B cell (primary cell): Measurements from ENCODE around the gene KLHL7. TPM values are rescaled to one million over a fixed set of nuclear protein-coding genes. Genes with fewer than 3 reads are reported as not detected.

Experiments used
- ATAC-seq: fragments of 200-7000 bp; cut with Tn5 transposase; one replicate; pipeline ENCODE4 v1.10.0; 2021; ENCODE audit warnings: low read depth, mild to moderate bottlenecking, moderate number of reproducible peaks, moderate library complexity
- CTCF ChIA-PET: fragments of 350-600 bp; sonication (Branson Sonifier 250); formaldehyde crosslinking; loops from one replicate; lab custom pipeline; 2021; ENCODE audit warnings: antibody characterized with exemption, inconsistent platforms; lab: Charles Lee
- POLR2A ChIA-PET: fragments of 350-600 bp; sonication (Branson Sonifier 250); formaldehyde crosslinking; loops from one replicate; lab custom pipeline; 2021; ENCODE audit warnings: antibody characterized with exemption; lab: Charles Lee
- DNase-seq: peaks from one replicate; pipeline ENCODE4 v3.0.0; 2013
- H2AFZ ChIP-seq: 2 replicates; pipeline ENCODE4 v1.6.1; 2012; ENCODE audit warnings: mild to moderate bottlenecking, low read depth, low read length; ENCODE audit not compliant: insufficient read depth, poor library complexity, severe bottlenecking
- H3K27ac ChIP-seq, 2 donors: 1 replicate in 1 of 2; 2 replicates in 1 of 2; pipeline ENCODE4 v1.5.1; 2012 to 2013; ENCODE audit warnings: low read length in 2 of 2, mild to moderate bottlenecking in 2 of 2, moderate library complexity in 1 of 2
- H3K27me3 ChIP-seq, 4 experiments: fragments of 200-600 bp in 1 of 4; sonication (generic) in 1 of 4; replicated peaks in 1 of 4; 1 replicate in 2 of 4; 2 replicates in 2 of 4; pipeline versions ENCODE4 v1.6.1 to v1.7.0; 2013 to 2016; ENCODE audit warnings: low read length in 3 of 4, mild to moderate bottlenecking in 2 of 4, mixed read lengths in 1 of 4, moderate library complexity in 1 of 4; ENCODE audit not compliant: insufficient read depth in 4 of 4, control insufficient read depth in 3 of 4; ENCODE audit errors: control extremely low read depth in 1 of 4
- H3K36me3 ChIP-seq, 2 experiments: replicated peaks in 1 of 2; 1 replicate in 1 of 2; 2 replicates in 1 of 2; pipeline versions ENCODE4 v1.6.1 to v1.7.1; 2013; ENCODE audit warnings: low read length in 1 of 2; ENCODE audit not compliant: insufficient read depth in 2 of 2, control insufficient read depth in 1 of 2; ENCODE audit errors: control extremely low read depth in 1 of 2, extremely low read depth in 1 of 2
- H3K4me1 ChIP-seq, 2 donors: fragments of 200-600 bp in 1 of 2; sonication (generic) in 1 of 2; 1 replicate in 1 of 2; 2 replicates in 1 of 2; pipeline versions ENCODE4 v1.5.1 to v1.6.1; 2013 to 2017; ENCODE audit warnings: low read length in 2 of 2; ENCODE audit not compliant: control insufficient read depth in 2 of 2, insufficient read depth in 2 of 2
- H3K4me2 ChIP-seq: replicated peaks from 2 replicates; pipeline ENCODE3; 2012; ENCODE audit warnings: mild to moderate bottlenecking, low read depth, low read length; ENCODE audit not compliant: poor library complexity, severe bottlenecking
- H3K4me3 ChIP-seq, 5 experiments: fragments of 200-600 bp in 1 of 5; sonication (generic) in 1 of 5; 1 replicate in 3 of 5; 2 replicates in 2 of 5; pipeline versions ENCODE4 v1.5.1 to v1.7.0; 2011 to 2016; ENCODE audit warnings: low read length in 4 of 5, mild to moderate bottlenecking in 4 of 5, low read depth in 2 of 5, control low read depth in 1 of 5, moderate library complexity in 1 of 5; ENCODE audit not compliant: insufficient read depth in 1 of 5; ENCODE audit errors: control extremely low read depth in 1 of 5, extremely low read depth in 1 of 5
- H3K79me2 ChIP-seq: fragments of 200-600 bp; sonication (generic); one replicate; pipeline ENCODE4 v1.6.0; 2016; ENCODE audit warnings: low read length; ENCODE audit not compliant: control insufficient read depth, insufficient read depth
- H3K9ac ChIP-seq: fragments of 200-600 bp; sonication (generic); 2 replicates; pipeline ENCODE4 v1.6.1; 2017; ENCODE audit warnings: mild to moderate bottlenecking, low read length, moderate library complexity
- H3K9me3 ChIP-seq, 3 donors: one replicate each; pipeline versions ENCODE4 v1.6.1 to v1.7.1; 2013; ENCODE audit warnings: low read length in 2 of 3; ENCODE audit not compliant: control insufficient read depth in 2 of 3, insufficient read depth in 1 of 3; ENCODE audit errors: control extremely low read depth in 1 of 3
- H4K20me1 ChIP-seq: 2 replicates; pipeline ENCODE4 v1.6.0; 2012; ENCODE audit warnings: mild to moderate bottlenecking, low read length; ENCODE audit not compliant: insufficient read depth, control insufficient read depth, poor library complexity, severe bottlenecking
- H3K27ac Mint-ChIP-seq: one replicate; pipeline ENCODE4 v1.8.0; 2021; ENCODE audit warnings: mixed read lengths
- H3K27me3 Mint-ChIP-seq: one replicate; pipeline ENCODE4 v1.8.0; 2021; ENCODE audit warnings: mixed read lengths
- H3K4me1 Mint-ChIP-seq: one replicate; pipeline ENCODE4 v1.8.0; 2021; ENCODE audit warnings: mixed read lengths
- H3K4me3 Mint-ChIP-seq: one replicate; pipeline ENCODE4 v1.8.0; 2021; ENCODE audit warnings: mixed read lengths
- H3K9me3 Mint-ChIP-seq: one replicate; pipeline ENCODE4 v1.8.0; 2022; ENCODE audit warnings: mixed read lengths; ENCODE audit not compliant: insufficient read depth
- EZH2 ChIP-seq: IDR thresholded peaks from 2 replicates; pipeline ENCODE4 v1.6.1; 2012; ENCODE audit warnings: borderline replicate concordance, low read depth, mild to moderate bottlenecking, moderate library complexity, low read length; ENCODE audit not compliant: insufficient read depth, poor library complexity, severe bottlenecking
- WGBS: methylation state at CpG from one replicate; pipeline ENCODE4 v1.1.5; 2013; ENCODE audit warnings: missing lambda C conversion rate; ENCODE audit not compliant: insufficient coverage; 5-methylcytosine and 5-hydroxymethylcytosine counted together
- intact Hi-C: fragments of 100-400 bp; cut with micrococcal nuclease; formaldehyde crosslinking; loops from one replicate; pipeline ENCODE4 v1.10.0; 2022
- polyA plus RNA-seq: library from polyadenylated mRNA; depleted of rRNA; stranded (reverse); fragments of >200 nt; gene quantifications from 2 replicates; pipeline ENCODE4 v1.2.3, GENCODE V29; 2012
- total RNA-seq, 2 donors: library from RNA; stranded (reverse); fragments of 120-200 nt in 1 of 2; gene quantifications; 1 replicate in 1 of 2; 2 replicates in 1 of 2; pipeline versions ENCODE4 v1.2.3 to v1.2.4, GENCODE V29; 2013 to 2022
- TF ChIP-seq, protein P1 (sequence below): fragments of 200-600 bp; IDR thresholded peaks from one replicate; pipeline ENCODE4 v1.8.0; 2022; ENCODE audit warnings: antibody characterized with exemption, mild to moderate bottlenecking

The KLHL7 gene
- total and polyA plus RNA-seq, 2 donors (not counting 1 experiment from before 2014, with no cell fraction given) = 9.2 to 22.8 TPM

GRCh38 chr7:23167691-23168090 is 62.1 kb downstream of the KLHL7 start:
- Histone ChIP-seq H3K36me3 (peaks cover 0 to 4% of the 10 kb centered on the region in 2 experiments), H3K9me3 (no peaks in the 10 kb centered on the region), H3K4me2 (no peak overlapping the region), H3K9ac (no peak overlapping the region), H4K20me1 (no peaks in the 10 kb centered on the region), H3K4me1 (no peaks in the 10 kb centered on the region), H3K27me3 (no peaks in the 10 kb centered on the region), H3K27ac (no peak overlapping the region), H2AFZ (no peak overlapping the region), H3K4me3 (no peak overlapping the region), H3K79me2 (no peaks in the 10 kb centered on the region)
- TF ChIP-seq, protein P1, sequence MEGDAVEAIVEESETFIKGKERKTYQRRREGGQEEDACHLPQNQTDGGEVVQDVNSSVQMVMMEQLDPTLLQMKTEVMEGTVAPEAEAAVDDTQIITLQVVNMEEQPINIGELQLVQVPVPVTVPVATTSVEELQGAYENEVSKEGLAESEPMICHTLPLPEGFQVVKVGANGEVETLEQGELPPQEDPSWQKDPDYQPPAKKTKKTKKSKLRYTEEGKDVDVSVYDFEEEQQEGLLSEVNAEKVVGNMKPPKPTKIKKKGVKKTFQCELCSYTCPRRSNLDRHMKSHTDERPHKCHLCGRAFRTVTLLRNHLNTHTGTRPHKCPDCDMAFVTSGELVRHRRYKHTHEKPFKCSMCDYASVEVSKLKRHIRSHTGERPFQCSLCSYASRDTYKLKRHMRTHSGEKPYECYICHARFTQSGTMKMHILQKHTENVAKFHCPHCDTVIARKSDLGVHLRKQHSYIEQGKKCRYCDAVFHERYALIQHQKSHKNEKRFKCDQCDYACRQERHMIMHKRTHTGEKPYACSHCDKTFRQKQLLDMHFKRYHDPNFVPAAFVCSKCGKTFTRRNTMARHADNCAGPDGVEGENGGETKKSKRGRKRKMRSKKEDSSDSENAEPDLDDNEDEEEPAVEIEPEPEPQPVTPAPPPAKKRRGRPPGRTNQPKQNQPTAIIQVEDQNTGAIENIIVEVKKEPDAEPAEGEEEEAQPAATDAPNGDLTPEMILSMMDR = no peak
- TF ChIP-seq EZH2 = no peak
- DNase-seq = no peak
- H3K27me3 Mint-ChIP-seq = no peaks in the 10 kb centered on the region
- no peaks in the 10 kb centered on the region for H3K4me1 Mint-ChIP-seq
- 100% methylated on average over 2 of the region's 5 CpGs for WGBS
- H3K9me3 Mint-ChIP-seq = no peaks in the 10 kb centered on the region
- no peak overlapping the region for H3K27ac Mint-ChIP-seq
- ChIA-PET CTCF (interaction anchor here (0.7 kb wide), 1 partner anchor 1057 kb away, joined by 4 read pairs; no protein-coding TSS in a partner anchor), POLR2A (no interaction called here)
- H3K4me3 Mint-ChIP-seq = no peak overlapping the region
- no peak for ATAC-seq
- intact Hi-C loops = no loop called here

- H3K36me3 ChIP-seq = peaks cover 0 to 4% of the 10 kb centered on the region in 2 experiments
- no peaks in the 10 kb centered on the region for H3K27me3 ChIP-seq
- Mint-ChIP-seq H3K27me3 (no peaks in the 10 kb centered on the region), H3K4me1 (no peaks in the 10 kb centered on the region), H3K27ac (no peak overlapping the region), H3K9me3 (no peaks in the 10 kb centered on the region), H3K4me3 (no peak overlapping the region)
- CTCF ChIA-PET = no interaction called here
- H3K4me3 ChIP-seq = no peak overlapping the region
- 100% methylated on average over 3 of the region's 8 CpGs for WGBS
- DNase-seq (no peak), ATAC-seq (no peak)
- H3K4me2 ChIP-seq = no peak overlapping the region
- H3K79me2 ChIP-seq = no peaks in the 10 kb centered on the region
- no peak overlapping the region for H3K9ac ChIP-seq
- no peaks in the 10 kb centered on the region for H3K9me3 ChIP-seq
- TF ChIP-seq EZH2 = no peak
- TF ChIP-seq, protein P1 = no peak
- no peak overlapping the region for H3K27ac ChIP-seq
- no peaks in the 10 kb centered on the region for H4K20me1 ChIP-seq
- POLR2A ChIA-PET = no interaction called here
- no peak overlapping the region for H2AFZ ChIP-seq
- intact Hi-C loops = no loop called here
- no peaks in the 10 kb centered on the region for H3K4me1 ChIP-seq
Measured at GRCh38 chr7:23168111-23168885, 62.7 kb downstream of the KLHL7 start.
